K562 (cell line): ENCODE measurements around the gene OR2F2. TPM values are rescaled to one million over a fixed set of nuclear protein-coding genes. Genes with fewer than 3 reads are reported as not detected.

Experiments
- ATAC-seq: fragments of 200-7000 bp; cut with Tn5 transposase; 3 replicates; pipeline ENCODE4 v1.9.1; 2020; ENCODE audit warnings: moderate library complexity
- BruUV-seq: library from RNA; stranded (reverse); fragments of 400-500 nt; replicated peaks from 2 replicates; lab custom pipeline; 2021; lab: Mats Ljungman, UMichigan
- CTCF ChIA-PET: fragments of 300-600 bp; formaldehyde crosslinking; extraction: SDS; loops from one replicate; lab custom pipeline; 2021; ENCODE audit warnings: low intra/inter-chr PET ratio; lab: Yijun Ruan, JAX
- POLR2A ChIA-PET: fragments of 300-600, 350-650 bp; sonication (Branson Sonifier 250); formaldehyde crosslinking; extraction: SDS; loops from one replicate; lab custom pipeline; 2021; ENCODE audit warnings: antibody characterized with exemption, inconsistent platforms; lab: Yijun Ruan, JAX
- DNase-seq, 4 experiments: peaks; one replicate each; pipeline versions ENCODE4 v3.0.0 to v3.0.0-alpha.2; 2011 to 2018; ENCODE audit warnings: low spot score in 3 of 4, mixed read lengths in 3 of 4; ENCODE audit errors: extremely low read depth in 1 of 4
- FAIRE-seq: peaks from 2 replicates; lab custom pipeline; 2011; peaks lifted over from hg19 to GRCh38; lab: Jason Lieb, UNC
- H2AFZ ChIP-seq: 2 replicates; pipeline ENCODE4 v1.6.0; 2011; ENCODE audit warnings: low read depth, low read length, control low read depth, inconsistent platforms
- H3K27ac ChIP-seq: fragments of 200-600 bp; 3 replicates; pipeline ENCODE4 v1.8.0; 2011; ENCODE audit warnings: low read depth, mild to moderate bottlenecking, control low read depth, inconsistent platforms, low read length, moderate library complexity, mixed read lengths; ENCODE audit errors: extremely low read depth
- H3K27me3 ChIP-seq, 2 experiments: fragments of 300-600 bp in 1 of 2; 2 replicates in 1 of 2; 3 replicates in 1 of 2; pipeline versions ENCODE4 v1.6.0 to v1.8.0; 2011; ENCODE audit warnings: inconsistent platforms in 2 of 2, low read length in 2 of 2, mild to moderate bottlenecking in 1 of 2, mixed read lengths in 1 of 2, moderate library complexity in 1 of 2; ENCODE audit not compliant: control insufficient read depth in 2 of 2, insufficient read depth in 2 of 2
- H3K36me3 ChIP-seq: fragments of 300-600 bp; 3 replicates; pipeline ENCODE4 v1.8.0; 2011; ENCODE audit warnings: mild to moderate bottlenecking, low read length, inconsistent platforms; ENCODE audit not compliant: control insufficient read depth, insufficient read depth
- H3K4me1 ChIP-seq, 2 experiments: fragments of 200-600 bp in 1 of 2; replicated peaks in 1 of 2; 2 replicates in 1 of 2; 3 replicates in 1 of 2; pipeline versions ENCODE4 v1.5.1 to v1.8.0; 2011; ENCODE audit warnings: inconsistent platforms in 2 of 2, low read length in 2 of 2, mild to moderate bottlenecking in 1 of 2, mixed read lengths in 1 of 2, moderate library complexity in 1 of 2; ENCODE audit not compliant: control insufficient read depth in 2 of 2, insufficient read depth in 2 of 2
- H3K4me2 ChIP-seq: 2 replicates; pipeline ENCODE4 v1.6.1; 2011; ENCODE audit warnings: low read length, control low read depth, inconsistent platforms, mixed read lengths; ENCODE audit not compliant: insufficient read depth
- H3K4me3 ChIP-seq: fragments of 200-600 bp; sonication (generic), shearing (Covaris generic); 2 replicates; pipeline ENCODE4 v1.5.1; 2016; ENCODE audit warnings: control low read depth, inconsistent platforms
- H3K79me2 ChIP-seq: fragments of 200-600 bp; 3 replicates; pipeline ENCODE4 v1.8.0; 2011; ENCODE audit warnings: low read length, inconsistent platforms; ENCODE audit not compliant: control insufficient read depth, insufficient read depth
- H3K9ac ChIP-seq, 2 experiments: 2 replicates each; pipeline versions ENCODE4 v1.6.0 to v1.6.1; 2011; ENCODE audit warnings: low read depth in 2 of 2, low read length in 2 of 2, control low read depth in 1 of 2, inconsistent platforms in 1 of 2, mild to moderate bottlenecking in 1 of 2, mixed read lengths in 1 of 2; ENCODE audit not compliant: insufficient read depth in 1 of 2
- H3K9me1 ChIP-seq: one replicate; pipeline ENCODE4 v1.6.0; 2011; ENCODE audit warnings: inconsistent platforms, mild to moderate bottlenecking, low read length, moderate library complexity; ENCODE audit not compliant: control insufficient read depth, insufficient read depth
- H3K9me3 ChIP-seq: replicated peaks from 2 replicates; pipeline ENCODE4 v1.5.1; 2011; ENCODE audit warnings: low read depth, low read length, inconsistent platforms; ENCODE audit not compliant: control insufficient read depth, insufficient read depth
- H4K20me1 ChIP-seq: replicated peaks from 2 replicates; pipeline ENCODE4 v1.6.1; 2011; ENCODE audit warnings: low read length, inconsistent platforms, mixed read lengths; ENCODE audit not compliant: control insufficient read depth, insufficient read depth
- ARID2 ChIP-seq: fragments of 450-650 bp; IDR thresholded peaks from 2 replicates; pipeline ENCODE4 v1.6.1; 2017; ENCODE audit warnings: antibody characterized with exemption, mild to moderate bottlenecking
- ATF3 ChIP-seq, 2 experiments: fragments of 450-650 bp in 1 of 2; sonication (generic) in 1 of 2; formaldehyde crosslinking in 1 of 2; IDR thresholded peaks in 1 of 2; conservative IDR thresholded peaks in 1 of 2; 2 replicates each; pipeline versions ENCODE4 v1.6.1 to v1.8.1; 2016 to 2023; ENCODE audit warnings: mild to moderate bottlenecking in 2 of 2, moderate library complexity in 2 of 2, inconsistent platforms in 1 of 2, missing genetic modification reagents in 1 of 2
- CBX5 ChIP-seq: IDR thresholded peaks from 2 replicates; pipeline ENCODE4 v1.6.1; 2014; ENCODE audit warnings: low read depth, borderline replicate concordance
- CHD2 ChIP-seq: IDR thresholded peaks from 2 replicates; pipeline ENCODE4 v1.6.1; 2011; ENCODE audit warnings: low read depth, low read length
- E2F5 ChIP-seq: sonication (generic); formaldehyde crosslinking; IDR thresholded peaks from 2 replicates; pipeline ENCODE4 v1.8.0; 2022; ENCODE audit warnings: mild to moderate bottlenecking, missing genetic modification reagents
- GATA2 ChIP-seq: sonication (generic); formaldehyde crosslinking; IDR thresholded peaks from 2 replicates; pipeline ENCODE4 v1.4.0; 2020; ENCODE audit warnings: mild to moderate bottlenecking, missing genetic modification reagents
- MYC ChIP-seq, 2 experiments: fragments of 250-450 bp in 1 of 2; sonication (Bioruptor Pico) in 1 of 2; IDR thresholded peaks; 2 replicates each; pipeline versions ENCODE4 v1.5.1 to v1.6.1; 2012 to 2021; ENCODE audit warnings: low read depth in 2 of 2, borderline replicate concordance in 1 of 2, improper control_type of control experiment in 1 of 2, low read length in 1 of 2, mild to moderate bottlenecking in 1 of 2, moderate library complexity in 1 of 2
- TFAP4 ChIP-seq: sonication (generic); formaldehyde crosslinking; IDR thresholded peaks from 2 replicates; pipeline ENCODE4 v1.8.0; 2022; ENCODE audit warnings: missing genetic modification reagents, mild to moderate bottlenecking, moderate library complexity, borderline replicate concordance
- ZNF277 ChIP-seq: fragments of 250-450 bp; sonication (Bioruptor Pico); IDR thresholded peaks from 2 replicates; pipeline ENCODE4 v1.8.0; 2022; ENCODE audit warnings: inconsistent platforms, mild to moderate bottlenecking, moderate library complexity, borderline replicate concordance
- ZNF639 ChIP-seq, 2 experiments: fragments of 200-800 bp in 1 of 2; sonication (Bioruptor generic) in 1 of 2; sonication (generic) in 1 of 2; formaldehyde crosslinking in 1 of 2; IDR thresholded peaks in 1 of 2; conservative IDR thresholded peaks in 1 of 2; 2 replicates each; pipeline versions ENCODE4 v1.5.0 to v1.6.1; 2016 to 2020; ENCODE audit warnings: missing compliant biosample characterization in 1 of 2, missing genetic modification characterization in 1 of 2, missing genetic modification reagents in 1 of 2
- WGBS: fragments of 100-300 bp; shearing (Covaris generic); methylation state at CpG from one replicate; pipeline ENCODE4 v1.1.6; 2016; ENCODE audit warnings: low coverage, mixed read lengths; ENCODE audit not compliant: insufficient coverage; ENCODE audit errors: missing lambda C conversion rate; 5-methylcytosine and 5-hydroxymethylcytosine counted together
- in situ Hi-C: fragments of 300-500 bp; cut with MboI; formaldehyde crosslinking; loops from 4 replicates; pipeline ENCODE4 v1.15.0; 2018; ENCODE audit warnings: inconsistent platforms, mixed read lengths
- intact Hi-C: fragments of 100-400 bp; cut with micrococcal nuclease; formaldehyde crosslinking; loops from 2 replicates; pipeline ENCODE4 v1.14.2; 2022
- polyA plus RNA-seq, 8 experiments: library from polyadenylated mRNA; depleted of rRNA in 4 of 8; stranded (reverse) in 5 of 8; unstranded in 3 of 8; fragments of >200 nt; fragmentation: Nextera tagmentation in 2 of 8; fragmentation: Illumina TruSeq in 1 of 8; extraction: Ambion mirVana in 2 of 8; extraction: Trizol in 1 of 8; gene quantifications; 2 replicates each; pipeline versions ENCODE4 v1.2.1 to v1.2.3, GENCODE V29; 2011 to 2014; ENCODE audit warnings: inconsistent platforms in 1 of 8, missing spikeins in 1 of 8
- total RNA-seq, 7 experiments: library from RNA; depleted of rRNA in 6 of 7; stranded (reverse); fragments of >200 nt in 6 of 7; fragmentation: Illumina TruSeq in 2 of 7; extraction: Trizol in 2 of 7; gene quantifications; 2 replicates each; pipeline versions ENCODE4 v1.2.1 to v1.2.3, GENCODE V29; 2011 to 2021; ENCODE audit warnings: low replicate concordance in 1 of 7

The OR2F2 gene
- total and polyA plus RNA-seq, 9 of the 15 experiments (the other 6 are each of a cell fraction or from before 2014, with no cell fraction given): not detected

GRCh38 chr7:143900230-143900766 lies 34.7 kb upstream of the OR2F2 start (continued):
- TF ChIP-seq MYC (IDR thresholded peaks at IDR 0.05; ENCODE audit: low read depth, low read length) (0 out of 2 replicates have a peak, but pooled peaks have one; percentile 22), MYC (CRISPR knock-in tag; IDR thresholded peaks at IDR 0.05; ENCODE audit: borderline replicate concordance, low read depth) (no peak)

- peak; percentile 45 for ATAC-seq
- ChIA-PET CTCF (interaction anchor here (1.2 kb wide), 1 partner anchor 126 kb away, joined by 4 read pairs; no protein-coding TSS in a partner anchor), POLR2A (interaction anchor here (0.6 to 4.3 kb wide), 5 partner anchors 9 to 164 kb away, joined by 4 to 27 read pairs (median 7); no protein-coding TSS in a partner anchor)
- H3K4me3 ChIP-seq: peak overlapping the region; percentile 79
- no peak for DNase-seq
- H3K36me3 ChIP-seq: peaks cover 2% of the 10 kb centered on the region; the same call in 1 of the 3 replicates
- FAIRE-seq: no peak
- peak overlapping the region; percentile 100 for H2AFZ ChIP-seq
- H3K27me3 ChIP-seq: no peaks in the 10 kb centered on the region
- H3K9me1 ChIP-seq: no peaks in the 10 kb centered on the region
- BruUV-seq: no TSS peak
- H3K79me2 ChIP-seq: peaks cover 51% of the 10 kb centered on the region
- peak overlapping the region; percentile 89 for H3K4me2 ChIP-seq
- no peaks in the 10 kb centered on the region for H3K9me3 ChIP-seq
- H3K4me1 ChIP-seq: peaks cover 9 to 14% of the 10 kb centered on the region in 2 experiments
- intact Hi-C loops: loop anchor here (10.0 kb wide), 1 partner anchor 504 kb away; the partner anchor contains the start of gene NOBOX
- WGBS: under 1% methylated on average over 14 of the region's 14 CpGs
- peak overlapping the region; percentile 86 for H3K27ac ChIP-seq
- H3K9ac ChIP-seq: peak overlapping the region; percentile 76 to 98
- H4K20me1 ChIP-seq: no peaks in the 10 kb centered on the region
- in situ Hi-C loops: no loop called here
- TF ChIP-seq GATA2: peak; percentile 8; the same call in 1 of the 2 replicates
- TF ChIP-seq TFAP4 (CRISPR knock-in tag): peak; percentile 93; the same call in 1 of the 2 replicates
- TF ChIP-seq E2F5 (CRISPR knock-in tag): no peak
- TF ChIP-seq ARID2: 0 out of 2 replicates have a peak, but pooled peaks have one; percentile 24
- peak; percentile 9; the same call in 1 of the 2 replicates for TF ChIP-seq CBX5
- no peak for TF ChIP-seq ZNF277 (CRISPR knock-in tag)
- no peak for TF ChIP-seq ATF3 (IDR thresholded peaks at IDR 0.05)
- TF ChIP-seq ATF3 (CRISPR knock-in tag; conservative IDR thresholded peaks at IDR 0.05): 0 out of 2 replicates have a peak, but pooled peaks have one; percentile 60
- TF ChIP-seq ZNF639 (CRISPR knock-in tag; conservative IDR thresholded peaks at IDR 0.05 in 1 of 2, IDR thresholded peaks at IDR 0.05 in 1 of 2): peak in 1 of 2 experiments; percentile 37; a peak in 1 of 4 replicates
- 0 out of 2 replicates have a peak, but pooled peaks have one; percentile 8 for TF ChIP-seq CHD2
Observed at GRCh38 chr7:143901332-143901667, 33.7 kb upstream of the OR2F2 start.
